Measurements from ENCODE around the gene DAPK2.

DNA sequence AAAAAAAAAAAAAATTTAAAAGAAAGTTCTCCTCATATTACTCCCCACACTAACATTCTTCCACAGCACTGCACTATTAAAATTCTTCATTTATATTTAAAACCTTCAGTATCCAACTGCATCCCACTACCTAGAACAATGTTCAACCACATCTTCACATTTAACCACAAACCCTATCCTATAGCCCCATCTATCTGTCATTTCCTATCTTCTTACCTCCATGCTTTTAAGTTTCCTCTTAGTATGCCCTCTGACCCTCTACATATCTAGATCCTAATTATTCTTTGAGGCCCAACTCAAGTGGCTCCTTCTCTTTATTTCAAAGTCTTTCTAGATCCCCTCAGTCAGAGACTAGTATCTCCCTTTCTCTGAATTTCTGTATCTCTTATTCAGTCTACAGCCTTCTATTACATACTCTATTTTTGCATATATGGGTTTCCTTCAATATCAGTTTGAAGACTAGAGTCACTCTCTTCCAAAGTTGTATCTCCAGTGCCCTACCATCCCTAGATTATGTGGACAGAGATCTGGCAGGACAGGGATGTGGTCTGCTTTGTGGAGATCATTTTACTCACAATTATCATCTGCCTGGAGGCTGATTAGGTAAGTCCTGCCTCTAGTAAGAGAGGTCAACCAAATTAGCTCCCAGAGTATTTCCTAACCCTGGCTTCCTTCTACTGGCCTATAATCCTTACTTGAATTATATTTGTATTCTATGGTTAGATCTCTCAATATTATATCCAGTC, 46.0 kb upstream of the DAPK2 start:
- TF ChIP-seq, protein P1, sequence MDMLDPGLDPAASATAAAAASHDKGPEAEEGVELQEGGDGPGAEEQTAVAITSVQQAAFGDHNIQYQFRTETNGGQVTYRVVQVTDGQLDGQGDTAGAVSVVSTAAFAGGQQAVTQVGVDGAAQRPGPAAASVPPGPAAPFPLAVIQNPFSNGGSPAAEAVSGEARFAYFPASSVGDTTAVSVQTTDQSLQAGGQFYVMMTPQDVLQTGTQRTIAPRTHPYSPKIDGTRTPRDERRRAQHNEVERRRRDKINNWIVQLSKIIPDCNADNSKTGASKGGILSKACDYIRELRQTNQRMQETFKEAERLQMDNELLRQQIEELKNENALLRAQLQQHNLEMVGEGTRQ (IDR thresholded peaks at IDR 0.05; ENCODE audit: low read depth, low read length) = no peak
- TF ChIP-seq, protein P1 (CRISPR knock-in tag; IDR thresholded peaks at IDR 0.05; ENCODE audit: borderline replicate concordance) = no peak
- TF ChIP-seq KLF13 (CRISPR knock-in tag; IDR thresholded peaks at IDR 0.05) (no peak), NCOR1 (IDR thresholded peaks at IDR 0.05; ENCODE audit: borderline replicate concordance, low read length) (0 out of 2 replicates have a peak, but pooled peaks have one; percentile 5), RBFOX2 (IDR thresholded peaks at IDR 0.05; ENCODE audit: low read depth, low read length) (no peak), RAD51 (IDR thresholded peaks at IDR 0.05; ENCODE audit: borderline replicate concordance) (no peak), TAF1 (CRISPR knock-in tag; IDR thresholded peaks at IDR 0.05) (no peak), FOXA3 (CRISPR knock-in tag; IDR thresholded peaks at IDR 0.05) (no peak), TCF12 (IDR thresholded peaks at IDR 0.05) (no peak), TCF12 (CRISPR knock-in tag; IDR thresholded peaks at IDR 0.05) (no peak), ZNF317 (CRISPR knock-in tag; IDR thresholded peaks at IDR 0.05) (no peak)
- TF ChIP-seq, protein P2, sequence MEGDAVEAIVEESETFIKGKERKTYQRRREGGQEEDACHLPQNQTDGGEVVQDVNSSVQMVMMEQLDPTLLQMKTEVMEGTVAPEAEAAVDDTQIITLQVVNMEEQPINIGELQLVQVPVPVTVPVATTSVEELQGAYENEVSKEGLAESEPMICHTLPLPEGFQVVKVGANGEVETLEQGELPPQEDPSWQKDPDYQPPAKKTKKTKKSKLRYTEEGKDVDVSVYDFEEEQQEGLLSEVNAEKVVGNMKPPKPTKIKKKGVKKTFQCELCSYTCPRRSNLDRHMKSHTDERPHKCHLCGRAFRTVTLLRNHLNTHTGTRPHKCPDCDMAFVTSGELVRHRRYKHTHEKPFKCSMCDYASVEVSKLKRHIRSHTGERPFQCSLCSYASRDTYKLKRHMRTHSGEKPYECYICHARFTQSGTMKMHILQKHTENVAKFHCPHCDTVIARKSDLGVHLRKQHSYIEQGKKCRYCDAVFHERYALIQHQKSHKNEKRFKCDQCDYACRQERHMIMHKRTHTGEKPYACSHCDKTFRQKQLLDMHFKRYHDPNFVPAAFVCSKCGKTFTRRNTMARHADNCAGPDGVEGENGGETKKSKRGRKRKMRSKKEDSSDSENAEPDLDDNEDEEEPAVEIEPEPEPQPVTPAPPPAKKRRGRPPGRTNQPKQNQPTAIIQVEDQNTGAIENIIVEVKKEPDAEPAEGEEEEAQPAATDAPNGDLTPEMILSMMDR (CRISPR knock-in tag; IDR thresholded peaks at IDR 0.05) = peak; percentile 67
- TF ChIP-seq, protein P3, sequence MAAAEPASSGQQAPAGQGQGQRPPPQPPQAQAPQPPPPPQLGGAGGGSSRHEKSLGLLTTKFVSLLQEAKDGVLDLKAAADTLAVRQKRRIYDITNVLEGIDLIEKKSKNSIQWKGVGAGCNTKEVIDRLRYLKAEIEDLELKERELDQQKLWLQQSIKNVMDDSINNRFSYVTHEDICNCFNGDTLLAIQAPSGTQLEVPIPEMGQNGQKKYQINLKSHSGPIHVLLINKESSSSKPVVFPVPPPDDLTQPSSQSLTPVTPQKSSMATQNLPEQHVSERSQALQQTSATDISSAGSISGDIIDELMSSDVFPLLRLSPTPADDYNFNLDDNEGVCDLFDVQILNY (CRISPR knock-in tag; conservative IDR thresholded peaks at IDR 0.05) = no peak
- TF ChIP-seq, protein P4, sequence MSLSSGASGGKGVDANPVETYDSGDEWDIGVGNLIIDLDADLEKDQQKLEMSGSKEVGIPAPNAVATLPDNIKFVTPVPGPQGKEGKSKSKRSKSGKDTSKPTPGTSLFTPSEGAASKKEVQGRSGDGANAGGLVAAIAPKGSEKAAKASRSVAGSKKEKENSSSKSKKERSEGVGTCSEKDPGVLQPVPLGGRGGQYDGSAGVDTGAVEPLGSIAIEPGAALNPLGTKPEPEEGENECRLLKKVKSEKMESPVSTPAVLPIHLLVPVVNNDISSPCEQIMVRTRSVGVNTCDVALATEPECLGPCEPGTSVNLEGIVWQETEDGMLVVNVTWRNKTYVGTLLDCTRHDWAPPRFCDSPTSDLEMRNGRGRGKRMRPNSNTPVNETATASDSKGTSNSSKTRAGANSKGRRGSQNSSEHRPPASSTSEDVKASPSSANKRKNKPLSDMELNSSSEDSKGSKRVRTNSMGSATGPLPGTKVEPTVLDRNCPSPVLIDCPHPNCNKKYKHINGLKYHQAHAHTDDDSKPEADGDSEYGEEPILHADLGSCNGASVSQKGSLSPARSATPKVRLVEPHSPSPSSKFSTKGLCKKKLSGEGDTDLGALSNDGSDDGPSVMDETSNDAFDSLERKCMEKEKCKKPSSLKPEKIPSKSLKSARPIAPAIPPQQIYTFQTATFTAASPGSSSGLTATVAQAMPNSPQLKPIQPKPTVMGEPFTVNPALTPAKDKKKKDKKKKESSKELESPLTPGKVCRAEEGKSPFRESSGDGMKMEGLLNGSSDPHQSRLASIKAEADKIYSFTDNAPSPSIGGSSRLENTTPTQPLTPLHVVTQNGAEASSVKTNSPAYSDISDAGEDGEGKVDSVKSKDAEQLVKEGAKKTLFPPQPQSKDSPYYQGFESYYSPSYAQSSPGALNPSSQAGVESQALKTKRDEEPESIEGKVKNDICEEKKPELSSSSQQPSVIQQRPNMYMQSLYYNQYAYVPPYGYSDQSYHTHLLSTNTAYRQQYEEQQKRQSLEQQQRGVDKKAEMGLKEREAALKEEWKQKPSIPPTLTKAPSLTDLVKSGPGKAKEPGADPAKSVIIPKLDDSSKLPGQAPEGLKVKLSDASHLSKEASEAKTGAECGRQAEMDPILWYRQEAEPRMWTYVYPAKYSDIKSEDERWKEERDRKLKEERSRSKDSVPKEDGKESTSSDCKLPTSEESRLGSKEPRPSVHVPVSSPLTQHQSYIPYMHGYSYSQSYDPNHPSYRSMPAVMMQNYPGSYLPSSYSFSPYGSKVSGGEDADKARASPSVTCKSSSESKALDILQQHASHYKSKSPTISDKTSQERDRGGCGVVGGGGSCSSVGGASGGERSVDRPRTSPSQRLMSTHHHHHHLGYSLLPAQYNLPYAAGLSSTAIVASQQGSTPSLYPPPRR (CRISPR knock-in tag; IDR thresholded peaks at IDR 0.05; ENCODE audit: borderline replicate concordance) = no peak
- TF ChIP-seq, protein P5, sequence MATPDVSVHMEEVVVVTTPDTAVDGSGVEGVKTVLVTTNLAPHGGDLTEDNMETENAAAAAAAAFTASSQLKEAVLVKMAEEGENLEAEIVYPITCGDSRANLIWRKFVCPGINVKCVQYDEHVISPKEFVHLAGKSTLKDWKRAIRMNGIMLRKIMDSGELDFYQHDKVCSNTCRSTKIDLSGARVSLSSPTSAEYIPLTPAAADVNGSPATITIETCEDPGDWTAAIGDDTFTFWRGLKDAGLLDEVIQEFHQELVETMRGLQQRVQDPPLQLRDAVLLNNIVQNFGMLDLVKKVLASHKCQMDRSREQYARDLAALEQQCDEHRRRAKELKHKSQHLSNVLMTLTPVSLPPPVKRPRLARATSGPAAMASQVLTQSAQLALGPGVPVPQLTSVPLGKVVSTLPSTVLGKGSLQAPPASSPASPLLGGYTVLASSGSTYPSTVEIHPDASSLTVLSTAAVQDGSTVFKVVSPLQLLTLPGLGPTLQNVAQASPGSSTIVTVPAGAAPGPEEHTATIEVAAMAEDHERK (CRISPR knock-in tag; IDR thresholded peaks at IDR 0.05; ENCODE audit: low read depth) = no peak
- TF ChIP-seq, protein P6, sequence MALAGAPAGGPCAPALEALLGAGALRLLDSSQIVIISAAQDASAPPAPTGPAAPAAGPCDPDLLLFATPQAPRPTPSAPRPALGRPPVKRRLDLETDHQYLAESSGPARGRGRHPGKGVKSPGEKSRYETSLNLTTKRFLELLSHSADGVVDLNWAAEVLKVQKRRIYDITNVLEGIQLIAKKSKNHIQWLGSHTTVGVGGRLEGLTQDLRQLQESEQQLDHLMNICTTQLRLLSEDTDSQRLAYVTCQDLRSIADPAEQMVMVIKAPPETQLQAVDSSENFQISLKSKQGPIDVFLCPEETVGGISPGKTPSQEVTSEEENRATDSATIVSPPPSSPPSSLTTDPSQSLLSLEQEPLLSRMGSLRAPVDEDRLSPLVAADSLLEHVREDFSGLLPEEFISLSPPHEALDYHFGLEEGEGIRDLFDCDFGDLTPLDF (CRISPR knock-in tag; IDR thresholded peaks at IDR 0.05) = no peak

Data from HepG2 (cell line).